Skeletal muscle cell (primary cell): ENCODE data around the gene NELL1.
"Not testable (repeated sequence)": the region's sequence is repeated elsewhere in the genome, so short reads cannot be mapped to it uniquely, and the experiment has no call there.

ENCODE experiments used
- DNase-seq: peaks from one replicate; pipeline ENCODE4 v3.0.0-alpha.2; 2010; ENCODE audit warnings: low read depth
- H3K4me3 ChIP-seq: 2 replicates; pipeline ENCODE4 v1.5.1; 2011; ENCODE audit warnings: low read depth, mild to moderate bottlenecking, control low read depth, low read length, moderate library complexity

NELL1 gene

GRCh38 chr11:21257461-21257860, 588.1 kb downstream of the NELL1 start:
- H3K4me3 ChIP-seq, result no peak overlapping the region
- no peak for DNase-seq

- DNase-seq, result no peak
- no peak overlapping the region for H3K4me3 ChIP-seq
These were observed 589.0 kb downstream of the NELL1 start for GRCh38 chr11:21258414-21258813.

- no peak overlapping the region for H3K4me3 ChIP-seq
- no peak for DNase-seq
These were observed 590.7 kb downstream of the NELL1 start for GRCh38 chr11:21260101-21260500.

- DNase-seq, result no peak
- no peak overlapping the region for H3K4me3 ChIP-seq
These were observed 593.6 kb downstream of the NELL1 start for GRCh38 chr11:21262992-21263391.

GRCh38 chr11:21264125-21264524, 594.7 kb downstream of the NELL1 start:
- DNase-seq, result no peak
- no peak overlapping the region for H3K4me3 ChIP-seq

- H3K4me3 ChIP-seq, result no peak overlapping the region
- no peak for DNase-seq
These were observed 598.6 kb downstream of the NELL1 start for GRCh38 chr11:21268036-21268435.

- H3K4me3 ChIP-seq, DNase-seq: not testable (repeated sequence)
These were observed 602.8 kb downstream of the NELL1 start for GRCh38 chr11:21272139-21272538.

GRCh38 chr11:21278840-21279239, 609.5 kb downstream of the NELL1 start:
- no peak overlapping the region for H3K4me3 ChIP-seq
- DNase-seq, result no peak

GRCh38 chr11:21285104-21285503, 615.7 kb downstream of the NELL1 start:
- no peak for DNase-seq
- no peak overlapping the region for H3K4me3 ChIP-seq

- DNase-seq, result no peak
- no peak overlapping the region for H3K4me3 ChIP-seq
These were observed 620.3 kb downstream of the NELL1 start for GRCh38 chr11:21289686-21290085.

GRCh38 chr11:21295508-21295907, 626.1 kb downstream of the NELL1 start:
- no peak overlapping the region for H3K4me3 ChIP-seq
- DNase-seq, result no peak

- DNase-seq, result no peak
- no peak overlapping the region for H3K4me3 ChIP-seq
These were observed 632.6 kb downstream of the NELL1 start for GRCh38 chr11:21301981-21302380.

- no peak for DNase-seq
- H3K4me3 ChIP-seq, result no peak overlapping the region
These were observed 637.5 kb downstream of the NELL1 start for GRCh38 chr11:21306739-21307358.

GRCh38 chr11:21307874-21308273, 638.5 kb downstream of the NELL1 start:
- H3K4me3 ChIP-seq, result no peak overlapping the region
- DNase-seq, result no peak

GRCh38 chr11:21316591-21316990, 647.2 kb downstream of the NELL1 start:
- H3K4me3 ChIP-seq, result no peak overlapping the region
- no peak for DNase-seq

- no peak for DNase-seq
These were observed 651.7 kb downstream of the NELL1 start for GRCh38 chr11:21321072-21321471.

GRCh38 chr11:21321530-21321929, 652.1 kb downstream of the NELL1 start:
- no peak overlapping the region for H3K4me3 ChIP-seq
- DNase-seq, result no peak

More at GRCh38 chr11:21321072-21321471, 651.7 kb downstream of the NELL1 start:
- H3K4me3 ChIP-seq, result no peak overlapping the region

GRCh38 chr11:21323617-21324016, 654.2 kb downstream of the NELL1 start:
- H3K4me3 ChIP-seq, result no peak overlapping the region
- no peak for DNase-seq

- no peak for DNase-seq
- no peak overlapping the region for H3K4me3 ChIP-seq
These were observed 673.8 kb downstream of the NELL1 start for GRCh38 chr11:21343204-21343603.

GRCh38 chr11:21346361-21346760, 677.0 kb downstream of the NELL1 start:
- H3K4me3 ChIP-seq, result no peak overlapping the region
- DNase-seq, result no peak

- DNase-seq, result no peak
- no peak overlapping the region for H3K4me3 ChIP-seq
These were observed 681.2 kb downstream of the NELL1 start for GRCh38 chr11:21350613-21351012.

- no peak for DNase-seq
- H3K4me3 ChIP-seq, result no peak overlapping the region
These were observed 684.0 kb downstream of the NELL1 start for GRCh38 chr11:21353425-21353824.
